Measurements from ENCODE around the gene USH1C.

USH1C gene

DNA sequence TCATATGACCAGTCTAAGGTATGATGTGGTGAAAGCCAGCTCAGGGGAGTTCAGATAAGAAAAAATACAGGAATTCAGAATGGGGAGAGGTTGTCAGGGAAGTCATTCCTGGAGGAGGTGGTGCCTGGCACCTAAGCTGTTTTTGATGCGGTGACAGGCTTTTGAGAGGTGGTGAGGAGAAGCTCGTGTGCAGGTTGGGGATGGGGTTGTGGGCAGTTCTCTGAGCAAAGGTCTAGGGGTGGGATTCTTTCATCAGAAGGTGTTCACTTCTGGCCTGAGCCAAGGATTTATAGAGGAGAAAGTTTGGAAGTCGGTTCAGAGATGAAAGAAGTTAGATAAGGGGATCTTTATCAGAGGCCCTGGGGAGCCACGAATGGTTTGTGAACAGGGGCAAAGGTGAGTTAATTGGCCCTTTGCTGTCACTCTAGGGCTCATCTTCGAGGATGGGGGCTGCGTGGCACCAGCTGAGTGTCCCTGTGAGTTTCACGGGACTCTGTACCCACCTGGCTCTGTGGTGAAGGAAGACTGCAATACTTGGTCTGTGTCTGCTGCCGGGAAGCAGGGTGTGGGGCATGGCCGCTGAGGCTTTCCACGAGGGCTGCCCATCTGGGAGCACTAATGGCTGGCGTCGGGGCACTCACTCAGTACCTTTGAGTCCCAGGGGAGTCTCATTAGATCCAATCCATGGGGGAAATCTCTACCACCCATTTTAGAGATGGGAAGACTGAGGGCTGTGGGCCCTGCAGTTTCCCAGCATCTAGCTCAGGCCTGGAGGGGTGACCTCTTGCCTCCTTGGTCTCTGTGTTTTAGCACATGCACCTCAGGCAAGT is 16.3 kb upstream of the USH1C start:
- no peak for TF ChIP-seq CTCF (IDR thresholded peaks at IDR 0.05; ENCODE audit: borderline replicate concordance, insufficient read depth, low read depth, low read length)
- no peak overlapping the region for H3K4me3 ChIP-seq (ENCODE audit: low read depth, low read length)

GRCh38 chr11:17559341-17560087 is 15.3 kb upstream of the USH1C start:
- no peak overlapping the region for H3K4me3 ChIP-seq (ENCODE audit: low read depth, low read length)
- TF ChIP-seq CTCF (IDR thresholded peaks at IDR 0.05; ENCODE audit: borderline replicate concordance, insufficient read depth, low read depth, low read length): no peak

GRCh38 chr11:17558916-17559315 is 14.7 kb upstream of the USH1C start:
- H3K4me3 ChIP-seq (ENCODE audit: low read depth, low read length): no peak overlapping the region
- TF ChIP-seq CTCF (IDR thresholded peaks at IDR 0.05; ENCODE audit: borderline replicate concordance, insufficient read depth, low read depth, low read length): no peak

- no peak overlapping the region for H3K4me3 ChIP-seq (ENCODE audit: low read depth, low read length)
- TF ChIP-seq CTCF (IDR thresholded peaks at IDR 0.05; ENCODE audit: borderline replicate concordance, insufficient read depth, low read depth, low read length): no peak
Measured at GRCh38 chr11:17558025-17558780, 14.0 kb upstream of the USH1C start.

DNA sequence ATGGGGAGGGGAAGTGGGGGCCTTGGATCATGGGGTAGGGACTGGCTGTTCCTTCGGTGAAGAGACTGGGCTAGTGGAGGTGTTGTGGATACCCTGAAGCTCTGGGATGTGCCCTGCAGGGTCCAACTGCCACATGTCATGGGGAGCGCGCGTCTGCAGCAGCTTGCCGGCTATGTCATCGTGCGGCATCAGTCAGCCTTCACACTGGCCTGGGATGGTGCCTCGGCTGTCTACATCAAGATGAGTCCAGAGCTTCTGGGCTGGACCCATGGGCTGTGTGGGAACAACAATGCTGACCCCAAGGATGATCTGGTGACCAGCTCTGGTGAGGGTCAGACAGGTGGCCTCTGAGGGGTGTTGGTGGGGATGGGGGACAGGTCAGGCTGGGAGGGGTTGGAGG is 12.8 kb upstream of the USH1C start:
- no peak for TF ChIP-seq CTCF (IDR thresholded peaks at IDR 0.05; ENCODE audit: borderline replicate concordance, insufficient read depth, low read depth, low read length)
- H3K4me3 ChIP-seq (ENCODE audit: low read depth, low read length): no peak overlapping the region

GRCh38 chr11:17554487-17554886 is 10.3 kb upstream of the USH1C start:
- no peak for TF ChIP-seq CTCF (IDR thresholded peaks at IDR 0.05; ENCODE audit: borderline replicate concordance, insufficient read depth, low read depth, low read length)
- no peak overlapping the region for H3K4me3 ChIP-seq (ENCODE audit: low read depth, low read length)

Data from GM12875 (cell line).